GM23338 (cell line): Measurements from ENCODE around the gene CBFA2T3. TPM values are rescaled to one million over a fixed set of nuclear protein-coding genes. Genes with fewer than 3 reads are reported as not detected.

Experiments used
- ATAC-seq: fragments of 200-7000 bp; cut with Tn5 transposase; 3 replicates; pipeline ENCODE4 v1.9.1; 2020
- DNase-seq: peaks from one replicate; pipeline ENCODE4 v3.0.0-alpha.2; 2015; ENCODE audit warnings: low spot score
- H2AFZ ChIP-seq: fragments of 200-600 bp; sonication (generic); 2 replicates; pipeline ENCODE4 v1.8.0; 2016; ENCODE audit warnings: antibody characterized with exemption, mild to moderate bottlenecking, moderate library complexity
- H3F3A ChIP-seq: fragments of 200-600 bp; sonication (generic); replicated peaks from 2 replicates; pipeline ENCODE4 v1.8.0; 2017; ENCODE audit warnings: antibody characterized with exemption, mixed run types, low read depth
- H3K27ac ChIP-seq: fragments of 200-600 bp; sonication (generic); 2 replicates; pipeline ENCODE4 v1.6.1; 2016; ENCODE audit warnings: low read depth
- H3K27me3 ChIP-seq: fragments of 200-600 bp; sonication (generic); 2 replicates; pipeline ENCODE4 v1.8.0; 2016; ENCODE audit warnings: mild to moderate bottlenecking, mixed run types, moderate library complexity; ENCODE audit not compliant: insufficient read depth
- H3K36me3 ChIP-seq: fragments of 200-600 bp; sonication (generic); 2 replicates; pipeline ENCODE4 v1.8.0; 2016; ENCODE audit warnings: mild to moderate bottlenecking; ENCODE audit not compliant: insufficient read depth
- H3K4me1 ChIP-seq: fragments of 200-600 bp; sonication (generic); 2 replicates; pipeline ENCODE4 v1.8.0; 2016; ENCODE audit warnings: mild to moderate bottlenecking, moderate library complexity; ENCODE audit not compliant: insufficient read depth
- H3K4me2 ChIP-seq: fragments of 200-600 bp; sonication (generic); 2 replicates; pipeline ENCODE4 v1.7.1; 2017; ENCODE audit warnings: mixed run types
- H3K4me3 ChIP-seq: fragments of 200-600 bp; sonication (generic); 2 replicates; pipeline ENCODE4 v1.6.1; 2016; ENCODE audit warnings: mixed run types
- H3K79me2 ChIP-seq: fragments of 200-600 bp; sonication (generic); replicated peaks from 2 replicates; pipeline ENCODE4 v1.8.0; 2017; ENCODE audit warnings: mild to moderate bottlenecking; ENCODE audit not compliant: insufficient read depth
- H3K9me2 ChIP-seq: fragments of 200-600 bp; sonication (generic); 2 replicates; pipeline ENCODE4 v1.8.0; 2017; ENCODE audit not compliant: insufficient read depth
- H4K20me1 ChIP-seq: fragments of 200-600 bp; sonication (generic); replicated peaks from 2 replicates; pipeline ENCODE4 v1.8.0; 2017; ENCODE audit warnings: mild to moderate bottlenecking; ENCODE audit not compliant: insufficient read depth
- H3K27ac Mint-ChIP-seq: 2 replicates; pipeline ENCODE4 v1.8.0; 2020; ENCODE audit warnings: inconsistent platforms, mild to moderate bottlenecking, moderate library complexity, mixed read lengths
- H3K27me3 Mint-ChIP-seq: 3 replicates; pipeline ENCODE4 v1.8.0; 2022; ENCODE audit warnings: low read depth, mild to moderate bottlenecking, moderate library complexity, mixed read lengths, inconsistent platforms; ENCODE audit not compliant: insufficient read depth, poor library complexity
- H3K36me3 Mint-ChIP-seq: 3 replicates; pipeline ENCODE4 v1.8.0; 2021; ENCODE audit warnings: low read depth, mild to moderate bottlenecking, inconsistent platforms, moderate library complexity, mixed read lengths
- H3K4me1 Mint-ChIP-seq: 3 replicates; pipeline ENCODE4 v1.8.0; 2020; ENCODE audit warnings: mild to moderate bottlenecking, inconsistent platforms, mixed read lengths
- H3K4me3 Mint-ChIP-seq: 3 replicates; pipeline ENCODE4 v1.8.0; 2021; ENCODE audit warnings: moderate library complexity, mild to moderate bottlenecking, inconsistent platforms, mixed read lengths
- H3K9me3 Mint-ChIP-seq: 3 replicates; pipeline ENCODE4 v1.8.0; 2020; ENCODE audit warnings: moderate library complexity, mild to moderate bottlenecking, inconsistent platforms, mixed read lengths
- CREB1 ChIP-seq: fragments of 250-450 bp; sonication (Bioruptor Pico); IDR thresholded peaks from 2 replicates; pipeline ENCODE4 v1.5.0; 2020; ENCODE audit warnings: low read depth, mild to moderate bottlenecking, moderate library complexity
- EZH2 ChIP-seq: fragments of 200-600 bp; sonication (generic); IDR thresholded peaks from one replicate; pipeline ENCODE4 v1.8.0; 2017; ENCODE audit warnings: antibody characterized with exemption, mild to moderate bottlenecking, low read depth; ENCODE audit not compliant: unreplicated experiment
- EZH2phosphoT487 ChIP-seq: fragments of 200-600 bp; sonication (generic); IDR thresholded peaks from one replicate; pipeline ENCODE4 v1.8.1; 2018; ENCODE audit warnings: antibody characterized with exemption; ENCODE audit not compliant: unreplicated experiment
- JUNB ChIP-seq: IDR thresholded peaks from one replicate; pipeline ENCODE4 v1.6.1; 2016; ENCODE audit warnings: antibody characterized with exemption; ENCODE audit not compliant: unreplicated experiment
- NANOG ChIP-seq: IDR thresholded peaks from 2 replicates; pipeline ENCODE4 v1.6.1; 2016; ENCODE audit warnings: antibody characterized with exemption, borderline replicate concordance
- POLR2AphosphoS5 ChIP-seq: IDR thresholded peaks from 2 replicates; pipeline ENCODE4 v1.6.1; 2016; ENCODE audit warnings: antibody characterized with exemption, low read depth
- STAT1 ChIP-seq: IDR thresholded peaks from one replicate; pipeline ENCODE4 v1.6.1; 2016; ENCODE audit warnings: antibody characterized with exemption; ENCODE audit not compliant: unreplicated experiment
- ZNF114 ChIP-seq: fragments of 250-450 bp; sonication (Bioruptor Pico); IDR thresholded peaks from 2 replicates; pipeline ENCODE4 v1.5.0; 2020; ENCODE audit warnings: mild to moderate bottlenecking, moderate library complexity
- ZNF331 ChIP-seq: fragments of 250-450 bp; sonication (Bioruptor Pico); IDR thresholded peaks from 2 replicates; pipeline ENCODE4 v1.5.0; 2020; ENCODE audit warnings: low read depth, mild to moderate bottlenecking, moderate library complexity
- polyA plus RNA-seq: library from polyadenylated mRNA; unstranded; fragments of >200 nt; fragmentation: Nextera tagmentation; extraction: Ambion mirVana; gene quantifications from 2 replicates; pipeline ENCODE4 v1.2.1, GENCODE V29; 2016
- total RNA-seq: library from RNA; depleted of rRNA; stranded (reverse); fragments of >200 nt; shearing (Covaris generic); gene quantifications from 2 replicates; pipeline ENCODE4 v1.2.3, GENCODE V29; 2014
- TF ChIP-seq, protein P1 (sequence below), 2 experiments: fragments of 200-600 bp in 1 of 2; sonication (generic) in 1 of 2; conservative IDR thresholded peaks; 2 replicates each; pipeline versions ENCODE4 v1.5.1 to v1.6.1; 2016 to 2017; ENCODE audit warnings: antibody characterized with exemption in 2 of 2, low read depth in 2 of 2, mild to moderate bottlenecking in 2 of 2, moderate library complexity in 1 of 2
- TF ChIP-seq, protein P2 (sequence below): IDR thresholded peaks from one replicate; pipeline ENCODE4 v1.6.1; 2018; ENCODE audit warnings: antibody characterized with exemption; ENCODE audit not compliant: unreplicated experiment
- TF ChIP-seq, protein P3 (sequence below): IDR thresholded peaks from 2 replicates; pipeline ENCODE4 v1.6.1; 2016; ENCODE audit warnings: antibody characterized with exemption
- TF ChIP-seq, protein P4 (sequence below): fragments of 250-450 bp; sonication (Bioruptor Pico); IDR thresholded peaks from 2 replicates; pipeline ENCODE4 v1.5.0; 2020; ENCODE audit warnings: mild to moderate bottlenecking, moderate library complexity

Gene CBFA2T3
- total and polyA plus RNA-seq, 2 experiments from 2014 or later, result 0.87 to 1.5 TPM

DNA sequence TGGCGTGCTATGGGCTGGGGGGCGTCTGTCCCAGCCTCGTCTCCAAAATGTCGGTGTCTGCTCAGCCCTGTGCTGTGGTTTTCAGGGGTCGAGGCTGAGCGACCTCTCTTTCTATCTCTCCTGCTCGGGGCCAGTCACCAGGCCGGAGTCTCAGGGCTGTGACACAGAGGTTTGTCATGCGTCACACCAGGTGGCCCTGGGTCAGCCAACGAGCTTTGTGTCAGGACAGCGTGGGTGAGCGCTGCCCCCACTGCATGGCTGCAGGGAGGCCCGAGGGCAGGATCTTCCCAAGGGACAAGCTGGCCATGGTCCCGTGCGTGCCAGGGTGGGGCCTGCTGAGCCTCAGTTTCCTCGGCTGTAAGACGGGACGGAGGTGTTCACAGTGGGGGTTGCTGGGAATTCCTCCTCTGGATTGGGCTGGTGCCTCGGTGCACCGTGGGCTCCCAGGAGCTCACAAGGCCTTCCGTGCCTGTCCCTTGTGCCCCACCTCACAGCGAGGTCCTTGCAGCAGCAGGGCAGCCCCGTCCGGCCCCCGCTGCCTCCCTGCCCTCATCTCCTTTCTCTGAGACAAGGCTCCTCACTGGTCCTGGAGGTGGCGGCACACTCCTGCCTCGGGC lies 50.5 kb downstream of the CBFA2T3 start:
- no peaks in the 10 kb centered on the region for H3K36me3 Mint-ChIP-seq
- H3K4me3 ChIP-seq, result no peak overlapping the region
- no peak for DNase-seq
- peaks cover 20% of the 10 kb centered on the region; the same call in 2 of the 3 replicates for H3K4me1 Mint-ChIP-seq
- H3K36me3 ChIP-seq, result no peaks in the 10 kb centered on the region
- peaks cover 7% of the 10 kb centered on the region for H3K27me3 Mint-ChIP-seq
- no peak overlapping the region for H2AFZ ChIP-seq
- H3K79me2 ChIP-seq, result no peaks in the 10 kb centered on the region
- H3K9me3 Mint-ChIP-seq, result peaks cover 6% of the 10 kb centered on the region
- H3K27me3 ChIP-seq, result no peaks in the 10 kb centered on the region
- no peaks in the 10 kb centered on the region for H3F3A ChIP-seq
- H3K4me3 Mint-ChIP-seq, result no peak overlapping the region; the same call in 2 of the 3 replicates
- no peak overlapping the region for H3K27ac Mint-ChIP-seq
- TF ChIP-seq ZNF114, result no peak
- TF ChIP-seq STAT1, result no peak
- TF ChIP-seq, protein P1, sequence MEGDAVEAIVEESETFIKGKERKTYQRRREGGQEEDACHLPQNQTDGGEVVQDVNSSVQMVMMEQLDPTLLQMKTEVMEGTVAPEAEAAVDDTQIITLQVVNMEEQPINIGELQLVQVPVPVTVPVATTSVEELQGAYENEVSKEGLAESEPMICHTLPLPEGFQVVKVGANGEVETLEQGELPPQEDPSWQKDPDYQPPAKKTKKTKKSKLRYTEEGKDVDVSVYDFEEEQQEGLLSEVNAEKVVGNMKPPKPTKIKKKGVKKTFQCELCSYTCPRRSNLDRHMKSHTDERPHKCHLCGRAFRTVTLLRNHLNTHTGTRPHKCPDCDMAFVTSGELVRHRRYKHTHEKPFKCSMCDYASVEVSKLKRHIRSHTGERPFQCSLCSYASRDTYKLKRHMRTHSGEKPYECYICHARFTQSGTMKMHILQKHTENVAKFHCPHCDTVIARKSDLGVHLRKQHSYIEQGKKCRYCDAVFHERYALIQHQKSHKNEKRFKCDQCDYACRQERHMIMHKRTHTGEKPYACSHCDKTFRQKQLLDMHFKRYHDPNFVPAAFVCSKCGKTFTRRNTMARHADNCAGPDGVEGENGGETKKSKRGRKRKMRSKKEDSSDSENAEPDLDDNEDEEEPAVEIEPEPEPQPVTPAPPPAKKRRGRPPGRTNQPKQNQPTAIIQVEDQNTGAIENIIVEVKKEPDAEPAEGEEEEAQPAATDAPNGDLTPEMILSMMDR (conservative IDR thresholded peaks at IDR 0.05; ENCODE audit: low read depth in 2 of 2), result no peak
- TF ChIP-seq, protein P2, sequence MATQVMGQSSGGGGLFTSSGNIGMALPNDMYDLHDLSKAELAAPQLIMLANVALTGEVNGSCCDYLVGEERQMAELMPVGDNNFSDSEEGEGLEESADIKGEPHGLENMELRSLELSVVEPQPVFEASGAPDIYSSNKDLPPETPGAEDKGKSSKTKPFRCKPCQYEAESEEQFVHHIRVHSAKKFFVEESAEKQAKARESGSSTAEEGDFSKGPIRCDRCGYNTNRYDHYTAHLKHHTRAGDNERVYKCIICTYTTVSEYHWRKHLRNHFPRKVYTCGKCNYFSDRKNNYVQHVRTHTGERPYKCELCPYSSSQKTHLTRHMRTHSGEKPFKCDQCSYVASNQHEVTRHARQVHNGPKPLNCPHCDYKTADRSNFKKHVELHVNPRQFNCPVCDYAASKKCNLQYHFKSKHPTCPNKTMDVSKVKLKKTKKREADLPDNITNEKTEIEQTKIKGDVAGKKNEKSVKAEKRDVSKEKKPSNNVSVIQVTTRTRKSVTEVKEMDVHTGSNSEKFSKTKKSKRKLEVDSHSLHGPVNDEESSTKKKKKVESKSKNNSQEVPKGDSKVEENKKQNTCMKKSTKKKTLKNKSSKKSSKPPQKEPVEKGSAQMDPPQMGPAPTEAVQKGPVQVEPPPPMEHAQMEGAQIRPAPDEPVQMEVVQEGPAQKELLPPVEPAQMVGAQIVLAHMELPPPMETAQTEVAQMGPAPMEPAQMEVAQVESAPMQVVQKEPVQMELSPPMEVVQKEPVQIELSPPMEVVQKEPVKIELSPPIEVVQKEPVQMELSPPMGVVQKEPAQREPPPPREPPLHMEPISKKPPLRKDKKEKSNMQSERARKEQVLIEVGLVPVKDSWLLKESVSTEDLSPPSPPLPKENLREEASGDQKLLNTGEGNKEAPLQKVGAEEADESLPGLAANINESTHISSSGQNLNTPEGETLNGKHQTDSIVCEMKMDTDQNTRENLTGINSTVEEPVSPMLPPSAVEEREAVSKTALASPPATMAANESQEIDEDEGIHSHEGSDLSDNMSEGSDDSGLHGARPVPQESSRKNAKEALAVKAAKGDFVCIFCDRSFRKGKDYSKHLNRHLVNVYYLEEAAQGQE, result no peak
- TF ChIP-seq, protein P3, sequence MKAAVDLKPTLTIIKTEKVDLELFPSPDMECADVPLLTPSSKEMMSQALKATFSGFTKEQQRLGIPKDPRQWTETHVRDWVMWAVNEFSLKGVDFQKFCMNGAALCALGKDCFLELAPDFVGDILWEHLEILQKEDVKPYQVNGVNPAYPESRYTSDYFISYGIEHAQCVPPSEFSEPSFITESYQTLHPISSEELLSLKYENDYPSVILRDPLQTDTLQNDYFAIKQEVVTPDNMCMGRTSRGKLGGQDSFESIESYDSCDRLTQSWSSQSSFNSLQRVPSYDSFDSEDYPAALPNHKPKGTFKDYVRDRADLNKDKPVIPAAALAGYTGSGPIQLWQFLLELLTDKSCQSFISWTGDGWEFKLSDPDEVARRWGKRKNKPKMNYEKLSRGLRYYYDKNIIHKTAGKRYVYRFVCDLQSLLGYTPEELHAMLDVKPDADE, result no peak
- TF ChIP-seq EZH2phosphoT487, result no peak
- TF ChIP-seq POLR2AphosphoS5, result no peak
- TF ChIP-seq EZH2, result no peak
- no peak for TF ChIP-seq NANOG
- TF ChIP-seq ZNF331 (CRISPR knock-in tag), result no peak
- TF ChIP-seq JUNB, result no peak
- TF ChIP-seq, protein P4, sequence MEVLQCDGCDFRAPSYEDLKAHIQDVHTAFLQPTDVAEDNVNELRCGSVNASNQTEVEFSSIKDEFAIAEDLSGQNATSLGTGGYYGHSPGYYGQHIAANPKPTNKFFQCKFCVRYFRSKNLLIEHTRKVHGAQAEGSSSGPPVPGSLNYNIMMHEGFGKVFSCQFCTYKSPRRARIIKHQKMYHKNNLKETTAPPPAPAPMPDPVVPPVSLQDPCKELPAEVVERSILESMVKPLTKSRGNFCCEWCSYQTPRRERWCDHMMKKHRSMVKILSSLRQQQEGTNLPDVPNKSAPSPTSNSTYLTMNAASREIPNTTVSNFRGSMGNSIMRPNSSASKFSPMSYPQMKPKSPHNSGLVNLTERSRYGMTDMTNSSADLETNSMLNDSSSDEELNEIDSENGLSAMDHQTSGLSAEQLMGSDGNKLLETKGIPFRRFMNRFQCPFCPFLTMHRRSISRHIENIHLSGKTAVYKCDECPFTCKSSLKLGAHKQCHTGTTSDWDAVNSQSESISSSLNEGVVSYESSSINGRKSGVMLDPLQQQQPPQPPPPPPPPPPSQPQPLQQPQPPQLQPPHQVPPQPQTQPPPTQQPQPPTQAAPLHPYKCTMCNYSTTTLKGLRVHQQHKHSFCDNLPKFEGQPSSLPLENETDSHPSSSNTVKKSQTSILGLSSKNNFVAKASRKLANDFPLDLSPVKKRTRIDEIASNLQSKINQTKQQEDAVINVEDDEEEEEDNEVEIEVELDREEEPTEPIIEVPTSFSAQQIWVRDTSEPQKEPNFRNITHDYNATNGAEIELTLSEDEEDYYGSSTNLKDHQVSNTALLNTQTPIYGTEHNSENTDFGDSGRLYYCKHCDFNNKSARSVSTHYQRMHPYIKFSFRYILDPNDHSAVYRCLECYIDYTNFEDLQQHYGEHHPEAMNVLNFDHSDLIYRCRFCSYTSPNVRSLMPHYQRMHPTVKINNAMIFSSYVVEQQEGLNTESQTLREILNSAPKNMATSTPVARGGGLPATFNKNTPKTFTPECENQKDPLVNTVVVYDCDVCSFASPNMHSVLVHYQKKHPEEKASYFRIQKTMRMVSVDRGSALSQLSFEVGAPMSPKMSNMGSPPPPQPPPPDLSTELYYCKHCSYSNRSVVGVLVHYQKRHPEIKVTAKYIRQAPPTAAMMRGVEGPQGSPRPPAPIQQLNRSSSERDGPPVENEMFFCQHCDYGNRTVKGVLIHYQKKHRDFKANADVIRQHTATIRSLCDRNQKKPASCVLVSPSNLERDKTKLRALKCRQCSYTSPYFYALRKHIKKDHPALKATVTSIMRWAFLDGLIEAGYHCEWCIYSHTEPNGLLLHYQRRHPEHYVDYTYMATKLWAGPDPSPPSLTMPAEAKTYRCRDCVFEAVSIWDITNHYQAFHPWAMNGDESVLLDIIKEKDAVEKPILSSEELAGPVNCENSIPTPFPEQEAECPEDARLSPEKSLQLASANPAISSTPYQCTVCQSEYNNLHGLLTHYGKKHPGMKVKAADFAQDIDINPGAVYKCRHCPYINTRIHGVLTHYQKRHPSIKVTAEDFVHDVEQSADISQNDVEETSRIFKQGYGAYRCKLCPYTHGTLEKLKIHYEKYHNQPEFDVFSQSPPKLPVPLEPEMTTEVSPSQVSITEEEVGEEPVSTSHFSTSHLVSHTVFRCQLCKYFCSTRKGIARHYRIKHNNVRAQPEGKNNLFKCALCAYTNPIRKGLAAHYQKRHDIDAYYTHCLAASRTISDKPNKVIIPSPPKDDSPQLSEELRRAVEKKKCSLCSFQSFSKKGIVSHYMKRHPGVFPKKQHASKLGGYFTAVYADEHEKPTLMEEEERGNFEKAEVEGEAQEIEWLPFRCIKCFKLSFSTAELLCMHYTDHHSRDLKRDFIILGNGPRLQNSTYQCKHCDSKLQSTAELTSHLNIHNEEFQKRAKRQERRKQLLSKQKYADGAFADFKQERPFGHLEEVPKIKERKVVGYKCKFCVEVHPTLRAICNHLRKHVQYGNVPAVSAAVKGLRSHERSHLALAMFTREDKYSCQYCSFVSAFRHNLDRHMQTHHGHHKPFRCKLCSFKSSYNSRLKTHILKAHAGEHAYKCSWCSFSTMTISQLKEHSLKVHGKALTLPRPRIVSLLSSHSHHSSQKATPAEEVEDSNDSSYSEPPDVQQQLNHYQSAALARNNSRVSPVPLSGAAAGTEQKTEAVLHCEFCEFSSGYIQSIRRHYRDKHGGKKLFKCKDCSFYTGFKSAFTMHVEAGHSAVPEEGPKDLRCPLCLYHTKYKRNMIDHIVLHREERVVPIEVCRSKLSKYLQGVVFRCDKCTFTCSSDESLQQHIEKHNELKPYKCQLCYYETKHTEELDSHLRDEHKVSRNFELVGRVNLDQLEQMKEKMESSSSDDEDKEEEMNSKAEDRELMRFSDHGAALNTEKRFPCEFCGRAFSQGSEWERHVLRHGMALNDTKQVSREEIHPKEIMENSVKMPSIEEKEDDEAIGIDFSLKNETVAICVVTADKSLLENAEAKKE (CRISPR knock-in tag), result no peak
- no peak for TF ChIP-seq CREB1 (CRISPR knock-in tag)
- H3K27ac ChIP-seq, result no peak overlapping the region
- ATAC-seq, result no peak
- no peaks in the 10 kb centered on the region for H3K9me2 ChIP-seq
- H3K4me1 ChIP-seq, result no peaks in the 10 kb centered on the region
- no peaks in the 10 kb centered on the region for H4K20me1 ChIP-seq
- no peak overlapping the region for H3K4me2 ChIP-seq
